ENCODE data around the gene DHTKD1.

The DHTKD1 gene, protein sequence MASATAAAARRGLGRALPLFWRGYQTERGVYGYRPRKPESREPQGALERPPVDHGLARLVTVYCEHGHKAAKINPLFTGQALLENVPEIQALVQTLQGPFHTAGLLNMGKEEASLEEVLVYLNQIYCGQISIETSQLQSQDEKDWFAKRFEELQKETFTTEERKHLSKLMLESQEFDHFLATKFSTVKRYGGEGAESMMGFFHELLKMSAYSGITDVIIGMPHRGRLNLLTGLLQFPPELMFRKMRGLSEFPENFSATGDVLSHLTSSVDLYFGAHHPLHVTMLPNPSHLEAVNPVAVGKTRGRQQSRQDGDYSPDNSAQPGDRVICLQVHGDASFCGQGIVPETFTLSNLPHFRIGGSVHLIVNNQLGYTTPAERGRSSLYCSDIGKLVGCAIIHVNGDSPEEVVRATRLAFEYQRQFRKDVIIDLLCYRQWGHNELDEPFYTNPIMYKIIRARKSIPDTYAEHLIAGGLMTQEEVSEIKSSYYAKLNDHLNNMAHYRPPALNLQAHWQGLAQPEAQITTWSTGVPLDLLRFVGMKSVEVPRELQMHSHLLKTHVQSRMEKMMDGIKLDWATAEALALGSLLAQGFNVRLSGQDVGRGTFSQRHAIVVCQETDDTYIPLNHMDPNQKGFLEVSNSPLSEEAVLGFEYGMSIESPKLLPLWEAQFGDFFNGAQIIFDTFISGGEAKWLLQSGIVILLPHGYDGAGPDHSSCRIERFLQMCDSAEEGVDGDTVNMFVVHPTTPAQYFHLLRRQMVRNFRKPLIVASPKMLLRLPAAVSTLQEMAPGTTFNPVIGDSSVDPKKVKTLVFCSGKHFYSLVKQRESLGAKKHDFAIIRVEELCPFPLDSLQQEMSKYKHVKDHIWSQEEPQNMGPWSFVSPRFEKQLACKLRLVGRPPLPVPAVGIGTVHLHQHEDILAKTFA

GRCh38 chr10:12068449-12069269, at the start of gene DHTKD1:
Gene DHTKD1, plus strand, starts transcription at chr10:12068954. Its CDS starts 80 bp downstream, at chr10:12069034.
- DNase-seq (ENCODE audit: low spot score) = peak; percentile 100

DNA sequence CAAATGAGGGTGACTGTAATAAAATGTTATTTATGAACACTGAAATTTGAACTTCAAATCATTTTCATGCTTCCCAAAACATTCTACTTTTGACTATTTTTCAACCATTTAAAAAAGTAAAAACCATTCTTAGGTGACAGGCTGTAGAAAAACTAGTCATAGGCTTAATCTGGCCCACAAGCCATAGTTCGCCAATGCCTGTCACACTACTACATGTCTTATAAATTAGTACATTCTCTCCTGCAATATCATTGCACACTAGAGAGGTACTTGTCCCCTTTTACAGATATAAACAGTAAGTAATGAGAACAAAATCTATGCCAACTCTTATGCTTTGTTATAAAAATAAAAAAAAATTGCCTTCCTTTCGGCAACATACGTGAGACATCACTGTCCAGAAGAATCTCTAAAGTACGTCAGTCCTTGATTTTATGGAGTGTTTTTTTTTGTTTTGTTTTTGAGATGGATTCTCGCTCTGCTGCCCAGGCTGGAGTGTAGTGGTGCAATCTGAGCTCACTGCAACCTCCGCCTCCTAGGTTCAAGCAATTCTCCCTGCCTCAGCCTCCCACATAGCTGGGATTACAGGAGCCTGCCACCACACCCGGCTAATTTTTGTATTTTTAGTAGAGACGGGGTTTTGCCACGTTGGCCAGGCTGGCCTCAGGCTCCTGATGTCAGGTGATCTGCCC, 49.3 kb upstream of the DHTKD1 start:
- no peak for DNase-seq (ENCODE audit: low spot score)

GRCh38 chr10:12020574-12020973, 48.2 kb upstream of the DHTKD1 start:
- no peak for DNase-seq (ENCODE audit: low spot score)

DNA sequence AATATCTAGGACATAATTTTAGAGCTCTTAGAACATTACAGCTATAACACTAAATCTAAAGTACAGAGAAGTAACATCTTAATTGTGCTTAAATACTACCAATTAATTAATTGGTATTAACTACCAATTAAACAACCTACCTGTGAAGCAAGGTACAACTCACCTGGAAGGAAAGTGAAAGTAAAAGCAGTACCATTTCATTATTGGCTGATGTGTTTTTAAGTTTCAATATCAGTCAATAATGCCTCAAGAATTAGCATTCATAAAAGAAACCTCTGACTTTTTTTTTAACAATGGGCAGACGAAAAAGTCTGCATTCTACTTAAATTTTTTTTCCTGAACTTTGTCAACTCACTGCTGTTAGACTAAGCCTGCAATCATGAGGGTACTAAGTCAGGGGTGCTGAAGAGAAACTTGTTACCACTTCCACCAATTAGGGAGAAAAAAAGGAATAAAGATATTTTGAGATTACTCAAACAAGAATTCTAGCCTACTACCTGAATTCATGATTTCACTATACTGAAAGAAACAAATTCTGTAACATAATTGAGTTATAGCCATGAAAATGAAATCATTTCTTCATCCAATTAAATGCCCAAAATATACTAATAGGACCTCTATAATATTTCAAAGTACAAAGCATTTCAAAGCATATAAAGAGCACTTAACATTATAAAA, 46.0 kb upstream of the DHTKD1 start:
- DNase-seq (ENCODE audit: low spot score) = no peak

DNA sequence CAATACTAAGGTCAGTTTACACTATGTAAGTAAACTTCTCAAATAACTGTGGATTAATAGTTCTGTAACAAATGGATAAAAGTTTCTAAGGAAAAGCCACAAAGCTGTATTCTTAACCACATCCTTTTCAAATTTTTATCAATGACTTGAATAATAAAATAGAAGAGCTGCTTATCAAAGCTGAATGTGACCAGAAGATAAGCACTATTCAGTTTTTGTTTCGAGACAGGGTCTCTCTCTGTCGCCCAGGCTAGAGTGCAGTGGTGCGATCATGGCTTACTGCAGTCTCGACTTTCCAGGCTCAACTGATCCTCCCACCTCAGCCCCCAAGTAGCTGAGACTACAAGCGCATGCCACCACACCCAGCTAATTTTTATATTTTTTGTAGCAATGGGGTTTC, 43.2 kb upstream of the DHTKD1 start:
- no peak for DNase-seq (ENCODE audit: low spot score)

DNA sequence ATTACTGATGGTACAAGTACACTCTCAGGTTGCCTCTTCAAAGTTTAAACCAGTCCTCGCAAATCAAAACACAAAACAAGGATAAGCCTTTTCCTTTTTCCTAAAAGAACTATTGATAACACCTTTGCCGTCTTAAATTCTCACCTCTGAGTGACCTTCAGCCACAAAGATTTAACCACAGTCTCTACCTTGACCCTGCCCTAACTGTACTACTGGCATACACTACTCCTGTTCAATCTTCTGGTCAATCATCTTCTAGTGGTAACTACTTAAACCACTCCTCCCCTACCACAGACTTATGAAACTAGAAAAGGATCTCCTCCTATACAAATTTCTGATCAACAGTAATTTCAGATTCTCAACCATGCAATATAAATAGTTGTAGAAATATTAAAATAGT, 41.2 kb upstream of the DHTKD1 start:
- DNase-seq (ENCODE audit: low spot score) = no peak

- no peak for DNase-seq (ENCODE audit: low spot score)
These were observed 37.4 kb upstream of the DHTKD1 start for GRCh38 chr10:12031404-12031803.

DNA sequence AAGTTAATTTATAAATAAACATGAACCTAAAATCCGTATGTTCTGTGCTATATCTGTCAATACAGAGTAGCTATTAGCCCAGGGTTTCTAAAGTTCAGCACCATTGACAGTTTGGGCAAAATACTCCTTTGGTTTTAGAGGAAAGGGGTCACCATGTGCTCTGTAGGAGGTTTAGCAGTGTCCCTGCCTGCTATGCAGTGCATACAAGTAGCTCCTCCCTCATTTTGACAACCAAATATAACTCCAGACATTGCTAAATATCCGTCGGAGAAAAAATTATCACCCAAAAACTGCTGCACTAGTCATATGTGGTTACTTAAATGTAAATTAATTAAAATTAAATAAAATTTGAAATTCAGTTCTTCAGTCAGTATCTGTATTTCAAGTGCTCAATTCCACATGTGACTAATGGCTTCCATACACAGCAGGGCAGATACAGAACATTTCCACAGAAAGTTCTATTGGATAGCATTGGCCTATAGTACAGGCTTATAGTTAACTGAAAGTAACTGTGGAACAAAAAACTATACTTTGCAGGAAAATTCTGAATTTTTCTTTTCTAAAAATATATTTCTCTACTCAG, 32.6 kb upstream of the DHTKD1 start:
- DNase-seq (ENCODE audit: low spot score) = no peak

GRCh38 chr10:12041766-12042408, 26.9 kb upstream of the DHTKD1 start:
- DNase-seq (ENCODE audit: low spot score) = peak; percentile 28

DNA sequence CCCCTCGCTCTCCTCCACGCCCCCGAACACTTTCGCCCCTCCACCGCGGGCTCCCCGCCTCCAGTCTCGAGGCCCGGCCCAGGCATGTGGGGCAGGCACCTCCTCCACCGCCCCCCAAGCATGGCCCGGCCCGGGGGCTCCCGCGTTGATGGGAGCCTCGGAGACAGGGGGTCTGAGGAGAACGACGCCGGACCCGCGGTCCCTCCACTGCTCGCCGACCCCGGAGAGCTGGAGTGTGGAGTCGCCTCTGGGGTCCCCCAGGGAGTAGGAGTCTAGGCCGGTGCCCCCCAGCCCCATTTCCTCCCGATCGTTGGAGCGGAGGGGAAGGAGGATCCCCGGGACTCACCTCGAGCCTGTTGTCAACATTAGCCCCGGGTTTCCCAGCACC, 26.4 kb upstream of the DHTKD1 start:
- DNase-seq (ENCODE audit: low spot score) = peak; percentile 41

DNA sequence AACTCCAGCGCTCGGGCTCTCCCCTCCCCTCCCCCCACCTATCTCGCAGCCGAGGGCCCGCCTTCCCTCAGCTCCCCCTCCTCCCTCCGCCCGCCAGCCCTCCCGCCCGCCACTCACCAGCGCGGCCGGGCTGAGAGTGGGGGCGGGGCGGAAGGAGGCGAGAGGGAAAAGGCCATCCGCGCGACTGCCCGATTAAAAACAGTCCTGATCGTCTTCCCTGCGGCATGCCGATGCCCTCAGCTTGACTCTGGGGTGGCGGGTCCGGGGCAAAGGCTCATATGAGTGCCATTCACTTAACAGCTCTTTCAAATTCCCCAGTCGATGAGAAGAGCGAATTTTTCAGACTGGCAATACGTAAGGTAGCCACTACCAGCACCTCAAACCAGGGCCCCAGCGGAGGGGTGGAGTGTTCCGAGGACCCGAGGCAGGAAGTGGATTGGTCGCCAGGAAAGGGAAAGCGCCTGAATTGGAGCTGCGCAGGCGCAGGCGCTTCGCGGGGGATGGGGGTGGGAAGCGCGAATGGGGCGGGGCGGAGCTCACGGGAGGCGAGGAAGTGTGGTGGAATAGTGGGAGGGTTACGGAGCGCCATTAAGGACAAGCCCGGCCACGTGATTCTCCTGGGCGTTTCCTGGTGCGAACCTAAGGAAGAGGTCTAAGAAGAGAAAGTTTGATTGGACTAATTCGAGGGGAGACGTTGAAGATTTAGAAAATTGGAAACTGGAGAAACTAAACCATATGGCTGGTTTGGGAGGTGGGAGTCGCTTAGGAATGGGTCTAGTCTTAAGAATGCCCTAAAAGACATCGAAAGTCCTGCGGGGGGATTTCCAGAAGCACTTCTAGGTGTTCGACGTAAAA, 25.7 kb upstream of the DHTKD1 start, which contains the start of gene UPF2:
Gene UPF2 (minus strand): TSS at position 13 of the 855 bp plus-strand sequence. CDS start 7,386 bp downstream, outside the sequence.
- DNase-seq (ENCODE audit: low spot score) = peak; percentile 99

- DNase-seq (ENCODE audit: low spot score) = no peak
These were observed 23.2 kb upstream of the DHTKD1 start for GRCh38 chr10:12045596-12045995.

GRCh38 chr10:12048547-12048946, 20.2 kb upstream of the DHTKD1 start:
- no peak for DNase-seq (ENCODE audit: low spot score)

DNA sequence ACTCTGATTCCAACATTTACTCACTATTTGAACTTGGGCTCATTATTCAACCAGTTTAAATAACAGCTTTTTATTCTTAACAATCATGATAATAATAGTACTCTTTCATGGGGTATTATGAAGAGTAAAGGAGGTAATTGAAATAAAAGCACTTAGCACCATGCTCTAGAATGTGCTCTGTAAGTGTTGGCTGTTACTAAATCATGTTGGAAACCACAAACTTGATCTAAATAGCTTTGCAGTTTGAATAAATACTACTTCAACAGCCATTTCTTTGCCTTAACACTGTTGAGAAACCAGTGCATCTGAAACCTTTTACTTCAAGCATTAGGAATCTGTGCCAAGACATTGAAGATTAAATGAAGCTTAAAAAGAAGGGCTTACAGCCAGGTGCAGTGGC, 18.2 kb upstream of the DHTKD1 start:
- no peak for DNase-seq (ENCODE audit: low spot score)

GRCh38 chr10:12051241-12051640, 17.5 kb upstream of the DHTKD1 start:
- DNase-seq (ENCODE audit: low spot score) = no peak

GRCh38 chr10:12055732-12056131, 13.0 kb upstream of the DHTKD1 start:
- no peak for DNase-seq (ENCODE audit: low spot score)

DNA sequence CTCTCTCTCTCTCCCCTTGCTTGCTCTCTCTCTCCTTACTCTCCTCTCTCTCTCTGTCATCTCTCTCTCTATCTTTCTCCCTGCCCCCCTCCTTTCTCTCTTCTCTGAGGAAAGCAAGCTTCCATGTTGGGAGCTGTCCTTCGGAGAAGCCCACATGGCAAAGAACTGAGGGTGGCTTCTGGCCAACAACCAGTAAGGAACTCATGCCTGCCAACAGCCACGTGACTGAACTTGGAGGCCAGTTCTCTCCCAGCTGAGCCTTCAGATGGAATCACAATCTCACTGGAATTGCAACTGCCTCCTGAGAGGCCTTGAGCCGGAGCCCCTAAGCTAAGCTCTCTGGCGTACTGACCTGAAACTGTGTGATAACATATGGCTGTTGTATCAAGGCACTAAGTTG, 12.0 kb upstream of the DHTKD1 start:
- DNase-seq (ENCODE audit: low spot score) = no peak

DNA sequence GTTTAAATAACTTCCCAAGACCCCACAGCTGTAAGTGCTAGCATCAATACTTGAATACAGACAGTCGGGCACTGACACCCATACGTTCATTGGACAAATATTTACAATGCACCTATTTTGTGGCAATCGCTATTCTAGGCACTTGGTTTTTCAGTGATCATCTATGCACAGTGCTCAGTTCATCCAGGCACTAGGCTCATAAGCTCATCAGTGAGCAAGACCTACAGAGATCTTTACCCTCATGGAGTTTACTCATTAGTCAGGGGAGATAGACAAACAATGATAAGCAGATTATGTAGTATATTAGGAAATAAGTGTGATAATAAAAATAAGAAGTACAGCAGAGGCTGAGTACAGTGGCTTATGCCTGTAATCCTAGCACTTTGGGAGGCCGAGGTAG, 7.6 kb upstream of the DHTKD1 start:
- no peak for DNase-seq (ENCODE audit: low spot score)
